Adipose tissue (tissue), 3 donors: ENCODE results near the gene RTN4R. TPM values are rescaled to one million over a fixed set of nuclear protein-coding genes. Genes with fewer than 3 reads are reported as not detected.
"Not testable (repeated sequence)": the region's sequence is repeated elsewhere in the genome, so short reads cannot be mapped to it uniquely, and the experiment has no call there.

Source experiments
- H3K27ac ChIP-seq: one replicate; pipeline ENCODE4 v1.5.1; 2013; ENCODE audit warnings: low read depth, low read length
- WGBS, 3 donors: extraction: QIAGEN DNeasy Blood & Tissue Kit; methylation state at CpG; one replicate each; pipeline ENCODE4 v1.1.7; 2013; 5-methylcytosine and 5-hydroxymethylcytosine counted together
- polyA plus RNA-seq, 3 donors: library from polyadenylated mRNA; stranded (reverse); fragments of 200-250 nt; gene quantifications; one replicate each; pipeline ENCODE4 v1.2.3, GENCODE V29; 2013
- donor health status: healthy with polysubstance abuse.
- donor health status: Bipolar disorder and iron deficiency.
- donor health status: healthy.

RTN4R gene
- polyA plus RNA-seq, 3 donors: 0.22 to 7.2 (median 0.59) TPM

DNA sequence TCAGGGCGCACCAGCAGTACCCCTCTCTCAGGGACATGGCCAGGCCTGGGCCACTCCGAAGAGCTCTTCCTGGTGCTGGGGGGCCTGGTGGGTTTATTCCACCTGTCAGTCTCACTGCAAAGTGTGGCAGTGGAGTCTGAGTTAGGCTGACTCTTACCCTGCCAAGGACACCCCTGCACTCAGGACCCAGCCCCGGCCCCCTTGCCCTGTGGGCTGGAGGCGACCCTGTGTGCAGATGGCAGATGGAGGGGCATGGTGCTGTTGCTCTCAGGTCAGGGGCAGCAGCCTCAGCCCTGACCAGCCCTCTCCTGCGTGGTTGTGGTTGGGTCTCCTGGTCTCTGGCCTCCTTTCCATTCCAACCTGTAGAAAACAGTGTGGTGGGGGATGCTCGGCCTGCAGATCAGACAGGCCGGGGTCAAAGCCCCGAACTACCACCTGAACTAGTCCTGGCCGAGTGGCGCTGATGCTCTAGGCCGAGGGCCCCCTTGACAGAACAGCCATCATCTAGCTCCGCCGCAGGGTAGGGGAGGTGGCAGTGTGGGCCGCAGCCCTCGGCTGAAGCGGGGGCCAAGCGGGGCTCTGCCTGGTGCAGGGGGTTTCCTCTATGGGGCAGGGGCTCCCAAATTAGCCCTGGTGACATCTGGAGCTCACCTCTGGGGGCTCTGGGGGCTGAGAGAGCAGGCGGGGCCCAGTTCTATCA lies 10.0 kb upstream of the RTN4R start:
- WGBS, 3 donors: 77 to 85% (median 84%) methylated on average over 11 to 17 of the region's 18 CpGs
- H3K27ac ChIP-seq: not testable (repeated sequence)

DNA sequence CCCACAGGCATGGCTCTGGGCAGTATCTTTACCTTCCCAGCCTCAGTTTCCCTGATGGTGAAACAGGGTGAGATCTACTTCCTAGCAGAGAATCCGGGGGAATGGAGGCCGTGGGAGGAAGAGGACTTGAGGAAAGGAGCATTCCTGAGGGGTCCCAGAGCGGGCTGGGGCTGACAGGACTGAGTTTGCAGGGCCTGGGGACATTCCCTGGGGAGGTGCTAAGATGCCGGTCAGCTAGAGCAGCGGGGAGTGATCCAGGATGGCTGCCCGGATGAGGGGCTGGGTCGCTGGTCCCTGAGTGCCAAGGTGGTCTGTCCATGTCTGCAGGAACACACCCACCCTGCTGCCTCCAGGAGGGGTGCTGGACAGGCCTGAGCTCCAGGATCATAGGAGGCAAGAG lies 8.3 kb upstream of the RTN4R start:
- WGBS, 3 donors: 73 to 87% (median 79%) methylated on average over 7 of the region's 7 CpGs
- no peak overlapping the region for H3K27ac ChIP-seq

DNA sequence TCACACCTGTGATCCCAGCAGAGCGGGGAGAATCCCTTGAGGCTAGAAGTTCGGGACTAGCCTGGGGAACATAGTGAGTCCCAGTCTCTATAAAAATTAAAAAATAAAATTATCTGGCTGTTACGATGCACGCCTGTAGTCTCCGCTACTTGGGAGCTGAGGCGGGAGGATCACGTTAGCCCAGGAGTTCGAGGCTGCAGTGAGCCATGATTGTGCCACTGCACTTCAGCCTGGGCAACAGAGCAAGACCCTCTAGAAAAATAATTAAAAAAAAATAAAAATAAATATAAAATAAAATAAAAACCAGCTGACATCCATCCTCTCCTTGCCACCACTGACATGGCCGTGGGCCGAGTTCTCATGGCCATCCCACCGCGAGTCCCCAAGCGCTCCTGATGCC lies 7.7 kb upstream of the RTN4R start:
- no peak overlapping the region for H3K27ac ChIP-seq
- 96 to 98% (median 96%) methylated on average over 13 of the region's 13 CpGs for WGBS, 3 donors

DNA sequence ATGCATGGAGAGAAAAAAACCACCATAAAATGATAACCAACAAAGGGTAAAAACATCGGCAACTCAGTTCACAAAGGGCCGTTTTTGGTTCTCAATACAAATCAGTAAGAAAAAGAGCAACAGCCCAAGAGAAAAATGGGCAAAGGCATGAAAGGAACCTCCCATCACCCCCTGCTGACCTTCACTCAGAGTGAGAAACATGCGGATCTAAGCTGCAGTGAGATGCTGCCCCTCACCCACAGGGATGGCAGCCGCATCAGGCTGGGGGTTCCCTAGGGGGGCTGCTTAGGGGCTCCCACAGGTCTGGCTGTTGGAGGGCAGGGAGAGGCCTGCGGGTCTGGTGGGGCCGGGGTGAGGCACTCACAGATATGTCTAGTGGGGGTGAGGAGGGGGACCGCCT lies 7.2 kb upstream of the RTN4R start:
- H3K27ac ChIP-seq: not testable (repeated sequence)
- 72 to 83% (median 82%) methylated on average over 5 of the region's 7 CpGs for WGBS, 3 donors

DNA sequence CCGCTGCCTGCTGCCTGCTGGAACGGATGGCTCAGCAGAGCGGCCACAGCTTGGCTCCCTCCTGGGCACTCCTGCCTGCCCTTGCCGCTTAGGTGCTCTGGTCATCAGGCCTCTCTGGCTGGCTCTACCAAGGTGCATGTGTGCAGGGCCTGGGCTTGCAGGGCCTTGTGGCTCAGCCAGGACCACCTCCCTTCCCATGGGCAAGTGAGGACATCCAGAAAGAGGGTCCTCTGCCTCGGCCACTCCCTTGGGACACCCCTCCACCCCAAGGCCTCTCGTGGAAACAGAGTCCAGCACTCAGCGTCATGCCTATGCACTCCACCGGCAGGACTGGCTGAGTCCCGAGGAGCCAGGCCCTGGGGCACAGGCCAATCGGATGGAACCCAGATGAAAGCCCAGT lies 6.3 kb upstream of the RTN4R start:
- not testable (repeated sequence) for H3K27ac ChIP-seq

DNA sequence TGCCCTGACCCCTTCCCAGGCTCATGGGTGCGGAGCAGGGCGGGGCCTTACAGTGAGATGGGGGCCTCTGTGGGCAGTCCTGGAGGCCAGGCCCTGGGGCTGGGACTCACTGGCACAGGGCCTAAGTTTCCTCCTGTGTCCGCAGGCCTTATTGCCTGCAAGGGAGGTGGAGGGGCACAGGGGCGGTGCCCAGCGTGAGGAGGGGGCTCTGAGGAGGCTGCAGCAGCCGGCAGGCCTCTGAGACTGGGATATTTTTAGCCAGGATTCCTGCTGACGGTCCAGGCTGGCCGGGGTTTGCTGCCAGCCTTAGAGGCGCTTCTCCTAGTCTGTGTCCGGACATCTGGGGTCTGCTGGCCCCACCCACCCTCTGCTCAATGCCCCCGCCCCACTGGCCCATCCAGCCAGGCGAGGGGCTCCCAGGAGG lies 5.7 kb upstream of the RTN4R start:
- no peak overlapping the region for H3K27ac ChIP-seq
- 62 to 77% (median 68%) methylated on average over 11 to 12 of the region's 12 CpGs for WGBS, 3 donors

More for the DNA sequence above, 6.3 kb upstream of the RTN4R start:
- WGBS, 3 donors: 93 to 94% (median 94%) methylated on average over 7 to 9 of the region's 10 CpGs

DNA sequence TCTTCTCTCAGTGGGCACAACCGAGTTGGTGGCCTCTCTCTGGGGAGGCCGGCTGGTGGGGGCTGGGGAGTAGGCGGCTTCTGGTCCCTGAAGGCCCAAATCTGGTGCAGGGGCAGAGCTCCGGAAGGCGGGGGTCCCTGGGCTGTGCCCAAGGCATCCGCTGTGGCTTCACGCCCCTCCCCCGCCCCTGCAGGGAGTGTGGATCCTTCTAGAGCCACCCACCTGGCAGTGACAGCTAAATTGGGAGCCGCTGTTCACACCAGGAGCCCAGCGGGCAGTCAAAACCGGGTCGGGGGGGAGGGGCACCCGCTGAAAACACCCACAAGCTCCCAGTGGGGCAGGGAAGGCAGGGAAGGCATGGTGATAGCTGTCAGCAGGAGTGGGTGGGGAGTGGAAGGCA lies 4.6 kb upstream of the RTN4R start:
- WGBS, 3 donors: 82 to 95% (median 88%) methylated on average over 13 of the region's 13 CpGs
- no peak overlapping the region for H3K27ac ChIP-seq

DNA sequence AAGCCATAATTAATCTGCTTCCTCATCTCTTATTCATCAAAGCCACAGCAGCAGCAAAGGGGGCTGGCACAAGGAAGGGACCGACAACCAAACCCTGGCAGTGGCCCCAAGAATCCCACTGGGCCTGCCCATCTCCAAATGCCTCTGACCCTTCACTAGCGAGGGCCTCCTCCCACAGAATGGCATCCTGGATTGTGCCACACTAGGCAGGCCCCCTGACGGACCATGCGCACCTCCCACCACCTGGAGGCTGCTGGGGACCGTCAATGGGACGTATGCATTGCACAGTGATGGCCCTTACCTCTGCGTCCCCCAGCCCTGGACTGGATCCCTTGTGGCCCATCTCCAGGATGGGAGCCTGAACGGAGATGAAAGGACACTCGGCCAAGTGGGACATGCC lies 4.1 kb upstream of the RTN4R start:
- 84 to 97% (median 93%) methylated on average over 9 of the region's 9 CpGs for WGBS, 3 donors
- H3K27ac ChIP-seq: no peak overlapping the region

DNA sequence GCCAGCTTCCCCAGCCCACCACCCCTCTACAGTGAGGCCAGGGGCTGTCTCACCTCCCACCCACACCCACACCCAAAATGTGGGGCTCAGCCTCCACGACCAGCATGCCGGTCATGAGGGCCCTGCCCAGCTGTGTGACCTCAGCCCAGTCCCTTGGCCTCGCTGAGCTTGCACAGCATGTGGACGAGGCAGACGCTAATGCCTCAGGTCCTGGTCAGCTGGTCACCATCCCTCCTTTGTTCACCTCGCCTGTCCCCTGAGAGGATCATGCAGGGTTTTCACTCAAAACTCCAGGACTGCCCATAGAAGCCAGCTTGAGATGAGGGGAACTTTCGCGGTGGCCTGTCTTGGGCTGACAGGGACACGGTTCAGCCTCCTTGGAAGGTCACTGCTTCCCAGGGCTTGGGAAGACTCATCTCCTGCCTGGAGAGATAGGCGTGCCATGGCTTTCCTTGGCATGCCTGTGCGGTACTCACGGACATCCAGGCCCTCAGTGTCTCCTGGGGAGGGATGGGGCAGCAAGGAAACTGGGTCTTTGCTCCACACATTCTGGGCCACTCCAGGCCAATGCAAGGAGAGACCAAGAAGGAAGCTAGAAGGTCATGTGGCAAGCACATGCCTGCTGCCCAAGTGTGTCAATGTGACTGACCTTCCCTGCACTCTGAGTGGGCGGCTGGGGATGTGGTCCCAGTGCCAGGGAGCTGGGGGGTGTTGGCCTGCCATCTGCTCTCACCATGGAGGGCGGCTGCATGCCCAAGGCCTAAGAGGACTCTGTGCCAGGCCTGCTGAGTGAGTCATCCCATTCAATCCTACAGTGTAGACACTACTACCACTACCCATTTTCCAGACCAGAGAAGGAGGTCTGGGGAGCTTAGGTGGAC lies 3.2 kb upstream of the RTN4R start:
- H3K27ac ChIP-seq: no peak overlapping the region
- 85 to 93% (median 91%) methylated on average over 12 of the region's 14 CpGs for WGBS, 3 donors

DNA sequence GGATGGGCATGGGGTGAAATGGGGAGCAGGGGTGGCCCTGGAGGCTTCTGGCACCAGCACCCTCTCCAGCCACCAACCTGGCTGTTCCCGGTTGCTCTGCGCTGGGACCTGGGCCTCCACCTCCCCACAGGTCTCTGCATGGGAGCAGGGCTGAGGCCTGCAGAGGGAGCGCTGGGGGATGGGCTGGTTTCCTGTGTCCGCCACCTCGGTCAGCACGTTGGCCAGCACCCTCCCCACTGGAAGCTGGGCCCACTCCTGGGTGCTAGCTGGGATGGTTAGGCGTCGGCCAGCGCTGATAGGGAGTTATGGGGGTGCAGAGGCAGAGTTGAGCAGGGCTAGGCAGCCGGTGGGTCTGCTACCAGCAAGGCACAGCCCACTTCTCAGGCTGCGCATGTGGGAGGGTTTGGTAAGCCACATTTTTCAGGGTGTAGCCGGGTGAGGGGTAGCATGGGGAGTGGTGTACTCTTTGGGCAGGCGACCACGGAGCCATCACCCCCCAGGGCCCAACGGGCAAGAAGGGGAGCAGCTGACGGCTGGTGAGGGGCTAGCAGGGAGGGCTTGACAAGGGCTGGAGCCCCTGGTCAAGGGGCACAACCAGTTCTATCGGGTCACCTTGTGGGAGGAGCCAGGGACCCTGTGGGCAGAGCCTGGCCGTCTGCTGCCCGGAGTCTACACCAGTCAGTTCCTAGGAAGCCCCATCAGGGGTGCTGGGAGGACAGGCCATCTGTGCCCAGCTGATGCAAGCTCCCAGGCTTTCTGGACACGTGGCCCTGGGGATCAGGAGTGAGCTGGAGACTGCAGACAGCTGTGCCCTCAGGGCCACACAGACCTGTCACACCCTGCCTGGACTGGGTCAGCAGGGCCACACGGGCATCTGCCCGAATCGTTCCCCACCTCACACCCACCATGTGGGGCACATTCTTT lies 2.3 kb upstream of the RTN4R start:
- 78 to 85% (median 82%) methylated on average over 17 to 23 of the region's 23 CpGs for WGBS, 3 donors
- not testable (repeated sequence) for H3K27ac ChIP-seq

DNA sequence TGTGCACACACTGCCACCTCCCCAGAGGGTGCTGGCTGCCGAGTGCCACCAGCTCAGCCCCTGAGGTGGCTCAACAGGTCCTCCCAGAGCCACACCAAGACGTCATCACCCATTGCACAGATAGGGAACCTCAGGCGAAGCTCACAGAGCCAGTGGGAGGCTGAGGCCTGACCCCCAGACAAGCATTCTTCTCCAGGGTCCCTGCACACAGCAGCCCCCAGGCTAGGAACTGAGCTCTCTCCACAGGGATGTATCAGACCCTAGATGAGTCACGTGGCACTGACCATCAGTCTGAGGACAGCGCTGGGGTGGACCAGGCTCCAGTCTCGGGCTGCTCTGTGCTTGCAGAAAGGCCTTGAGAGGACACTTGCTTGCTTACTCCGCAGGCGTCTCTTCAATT lies 1.6 kb upstream of the RTN4R start:
- H3K27ac ChIP-seq: not testable (repeated sequence)
- 89% methylated on average over 7 to 8 of the region's 8 CpGs for WGBS, 3 donors

DNA sequence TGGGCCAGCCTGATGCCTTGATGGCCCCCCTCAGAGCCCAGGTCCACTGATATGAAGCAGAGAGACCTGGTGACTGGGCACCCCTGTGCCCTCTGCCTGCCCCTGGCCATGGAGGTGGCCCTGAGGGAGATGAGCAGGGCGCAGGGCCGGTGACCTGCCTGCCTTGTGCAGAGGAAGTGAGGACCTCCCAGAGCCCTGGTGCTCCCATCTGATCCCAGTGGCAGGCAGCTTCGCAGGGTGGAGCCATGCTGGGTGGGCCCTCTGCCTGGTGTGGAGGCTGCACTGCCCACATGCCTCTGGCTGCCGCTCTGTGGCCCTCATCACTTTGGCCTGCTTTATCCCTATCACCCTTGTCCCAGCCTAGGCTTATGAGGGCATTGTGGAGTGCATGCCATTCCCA lies 1.1 kb upstream of the RTN4R start:
- WGBS, 3 donors: 79 to 94% (median 91%) methylated on average over 3 to 4 of the region's 4 CpGs
- not testable (repeated sequence) for H3K27ac ChIP-seq

DNA sequence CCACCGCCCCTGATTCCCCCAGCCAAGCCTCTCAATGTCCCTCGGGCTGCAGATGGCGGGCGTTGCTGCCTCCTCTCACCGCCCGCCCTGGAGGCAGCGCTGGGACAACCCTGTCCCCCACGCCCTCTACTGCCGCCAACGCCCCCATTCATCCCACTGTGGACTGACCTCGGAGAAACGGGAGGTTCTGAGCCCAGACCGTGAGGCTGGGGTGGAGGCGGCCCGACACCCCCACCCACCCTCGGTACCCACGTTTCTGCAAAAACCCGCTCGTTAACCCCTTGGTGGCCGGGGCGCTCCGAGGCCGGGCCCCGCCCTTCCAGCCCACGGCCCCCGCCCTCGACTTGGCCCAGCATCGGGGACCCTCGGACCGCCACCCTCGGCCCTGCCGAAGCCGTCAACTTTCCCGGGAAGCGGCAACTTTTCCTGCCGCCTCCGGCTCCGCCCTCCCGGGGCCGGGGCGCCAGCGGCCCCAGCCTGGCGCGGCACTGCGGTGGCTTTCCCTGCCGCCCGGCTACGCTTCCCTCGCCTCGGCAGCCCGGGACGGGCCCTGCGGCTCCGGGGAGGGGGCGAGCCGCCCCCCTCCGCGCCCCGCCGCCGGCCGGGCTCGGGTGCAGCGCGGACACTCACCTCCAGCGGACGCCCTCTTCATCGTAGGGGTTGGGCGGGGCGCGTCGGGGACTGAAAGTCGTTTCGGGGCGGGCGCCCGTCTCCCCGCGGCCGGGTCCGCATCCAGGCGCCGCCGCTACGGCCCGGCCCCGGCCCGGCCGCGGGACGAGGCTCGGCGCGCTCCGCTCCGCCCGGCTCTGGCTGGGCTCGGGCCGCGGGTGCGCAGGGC lies 458 bp downstream of the RTN4R start:
- H3K27ac ChIP-seq: no peak overlapping the region
- WGBS, 3 donors: 0 to 2% (median 2%) methylated on average over 68 to 101 of the region's 101 CpGs

DNA sequence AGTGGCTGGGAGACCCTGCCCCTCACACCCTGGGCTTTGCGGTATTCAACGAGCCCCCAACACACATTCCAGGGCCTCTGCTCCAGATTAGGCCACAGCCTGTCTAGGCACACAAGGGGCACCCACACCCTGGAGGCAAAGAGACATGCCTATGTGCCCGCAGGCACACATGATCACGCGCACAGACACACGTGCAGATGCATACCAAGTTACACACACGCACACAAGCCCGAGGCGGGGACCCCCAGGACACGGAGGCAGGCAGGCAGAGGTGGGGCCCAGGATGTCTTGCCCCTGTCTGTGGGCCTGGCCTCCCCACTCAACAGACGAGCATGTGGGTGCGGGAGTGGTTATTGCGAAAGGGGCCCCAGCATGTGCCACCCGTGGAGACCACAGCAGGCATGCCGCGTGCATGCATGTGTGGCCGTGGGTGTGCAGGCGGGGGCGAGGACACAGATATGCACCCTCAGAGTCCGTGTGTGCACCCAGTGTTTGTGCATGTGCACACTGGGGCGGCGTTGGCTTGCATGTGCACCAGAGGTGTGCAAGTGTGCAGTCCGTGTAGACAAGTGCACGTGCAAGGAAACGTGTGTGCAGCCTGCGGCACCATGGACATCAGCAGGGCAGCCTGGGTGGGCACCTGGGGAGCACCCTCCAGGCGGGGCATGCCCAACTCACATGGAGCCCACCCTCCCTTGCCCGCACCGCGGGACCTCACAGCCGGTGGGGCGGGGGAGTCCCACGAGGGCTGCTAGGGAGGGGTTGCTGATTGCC lies 1.3 kb downstream of the RTN4R start:
- not testable (repeated sequence) for H3K27ac ChIP-seq
- 58 to 63% (median 59%) methylated on average over 33 of the region's 33 CpGs for WGBS, 3 donors

DNA sequence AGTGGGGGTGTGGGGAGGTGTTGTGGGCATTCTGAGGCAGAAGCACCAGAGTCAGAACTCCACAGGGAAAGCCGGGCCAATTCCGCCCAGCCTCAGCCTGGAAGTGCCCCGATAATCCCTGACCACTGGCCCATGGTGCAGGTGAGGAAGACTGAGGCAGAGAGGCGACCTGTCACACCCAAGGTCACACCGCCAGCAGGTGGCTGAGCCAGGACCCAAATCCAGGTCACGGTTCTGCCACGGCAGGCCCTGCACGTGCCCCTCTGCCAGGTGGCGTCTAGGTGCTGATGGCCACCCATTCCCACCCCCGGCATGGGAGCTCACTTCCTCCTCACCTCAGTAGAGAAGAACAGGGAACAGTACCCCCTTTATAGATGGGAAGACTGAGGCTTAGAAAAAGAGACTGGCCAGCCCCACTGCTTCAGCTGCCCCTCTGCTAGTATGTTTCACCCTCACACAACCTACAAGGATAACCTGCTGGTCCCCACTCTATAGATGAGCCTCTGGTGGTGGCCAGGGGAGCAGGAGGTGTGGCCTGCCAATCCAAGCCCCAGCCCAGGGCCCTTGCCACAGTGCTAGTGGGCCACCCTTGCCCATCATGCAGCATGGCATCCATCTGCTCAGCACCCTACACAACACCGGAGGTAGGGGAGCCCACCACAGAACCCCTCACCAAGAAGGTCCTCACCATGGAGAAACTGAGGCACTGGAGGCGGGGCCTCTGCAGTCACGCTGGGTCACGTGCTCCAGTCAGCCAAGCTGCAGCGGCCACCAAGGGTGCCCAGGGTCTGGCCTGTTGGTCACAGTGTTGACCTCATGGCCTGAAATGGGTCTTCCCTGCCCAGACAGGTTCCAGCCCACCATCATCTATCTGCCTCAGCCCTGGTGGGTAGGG lies 2.1 kb downstream of the RTN4R start:
- WGBS, 3 donors: 75 to 96% (median 94%) methylated on average over 13 to 15 of the region's 15 CpGs

More for the DNA sequence above, 2.1 kb downstream of the RTN4R start:
- H3K27ac ChIP-seq: not testable (repeated sequence)
